Measurements from ENCODE around the gene RGMA. TPM values are rescaled to one million over a fixed set of nuclear protein-coding genes. Genes with fewer than 3 reads are reported as not detected.

The RGMA gene, protein sequence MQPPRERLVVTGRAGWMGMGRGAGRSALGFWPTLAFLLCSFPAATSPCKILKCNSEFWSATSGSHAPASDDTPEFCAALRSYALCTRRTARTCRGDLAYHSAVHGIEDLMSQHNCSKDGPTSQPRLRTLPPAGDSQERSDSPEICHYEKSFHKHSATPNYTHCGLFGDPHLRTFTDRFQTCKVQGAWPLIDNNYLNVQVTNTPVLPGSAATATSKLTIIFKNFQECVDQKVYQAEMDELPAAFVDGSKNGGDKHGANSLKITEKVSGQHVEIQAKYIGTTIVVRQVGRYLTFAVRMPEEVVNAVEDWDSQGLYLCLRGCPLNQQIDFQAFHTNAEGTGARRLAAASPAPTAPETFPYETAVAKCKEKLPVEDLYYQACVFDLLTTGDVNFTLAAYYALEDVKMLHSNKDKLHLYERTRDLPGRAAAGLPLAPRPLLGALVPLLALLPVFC
- total RNA-seq, result under 1 TPM; 0.12 to 0.21 TPM

DNA sequence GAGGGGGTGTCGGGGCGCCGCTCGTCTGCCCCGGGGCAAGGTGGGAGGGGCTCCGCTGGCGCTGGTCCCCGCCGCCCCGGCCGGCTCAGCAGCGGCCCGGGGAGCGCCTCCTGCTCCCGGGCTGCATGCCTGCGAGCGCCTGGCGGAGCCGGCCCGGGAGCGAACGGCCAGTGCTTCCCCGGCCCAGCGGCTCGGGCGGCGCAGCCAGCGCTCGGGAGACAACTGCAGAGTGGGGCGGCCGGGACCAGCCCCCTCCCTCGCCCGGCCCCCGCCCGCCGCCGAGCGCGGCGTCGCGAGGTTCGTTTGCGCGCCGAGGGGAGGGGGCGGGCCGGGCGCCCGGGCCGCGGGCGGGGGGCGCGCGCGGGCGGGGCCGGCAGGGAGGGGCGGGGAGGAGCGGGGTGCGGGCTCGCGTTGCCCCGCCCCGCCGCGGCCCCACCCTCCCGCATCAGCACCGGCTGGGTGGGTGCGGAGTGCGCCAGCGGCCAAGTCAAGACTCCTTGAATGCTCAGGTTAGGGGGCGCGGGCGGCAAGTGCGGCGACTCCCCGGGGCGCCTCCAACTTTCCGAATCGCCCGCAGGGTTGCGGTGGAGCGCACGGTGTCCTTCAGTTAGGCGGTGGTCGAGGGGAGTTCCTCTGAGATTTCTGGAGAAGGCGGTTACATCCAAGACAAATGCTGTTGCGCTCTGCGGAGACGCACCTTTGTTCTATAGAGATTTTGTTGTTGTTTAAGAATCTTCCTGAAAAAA lies at the start of gene RGMA:
TSS of gene RGMA (minus strand) at position 231 of the 746 bp plus-strand sequence. CDS start 279 bp downstream, outside the sequence.
- Mint-ChIP-seq H3K27me3 (peaks cover 51% of the 10 kb centered on the region), H3K9me3 (no peaks in the 10 kb centered on the region), H3K4me3 (peak within 1 kb of the TSS; percentile 67), H3K36me3 (no peaks in the 10 kb centered on the region), H3K4me1 (ENCODE audit: low read depth) (peaks cover 12% of the 10 kb centered on the region), H3K27ac (no peak within 1 kb of the TSS)
- ChIA-PET CTCF (interaction anchor here (0.6 to 2.5 kb wide), 20 partner anchors 13 to 1490 kb away, joined by 3 to 29 read pairs (median 6); no protein-coding TSS in a partner anchor), POLR2A (interaction anchor here (1.2 kb wide), 1 partner anchor 78 kb away, joined by 3 read pairs; no protein-coding TSS in a partner anchor)
- intact Hi-C loops (cut with micrococcal nuclease), result loop anchor here (5.0 to 10.0 kb wide), 3 partner anchors 57 to 246 kb away; no protein-coding TSS in a partner anchor
- peak; percentile 14 for DNase-seq

DNA sequence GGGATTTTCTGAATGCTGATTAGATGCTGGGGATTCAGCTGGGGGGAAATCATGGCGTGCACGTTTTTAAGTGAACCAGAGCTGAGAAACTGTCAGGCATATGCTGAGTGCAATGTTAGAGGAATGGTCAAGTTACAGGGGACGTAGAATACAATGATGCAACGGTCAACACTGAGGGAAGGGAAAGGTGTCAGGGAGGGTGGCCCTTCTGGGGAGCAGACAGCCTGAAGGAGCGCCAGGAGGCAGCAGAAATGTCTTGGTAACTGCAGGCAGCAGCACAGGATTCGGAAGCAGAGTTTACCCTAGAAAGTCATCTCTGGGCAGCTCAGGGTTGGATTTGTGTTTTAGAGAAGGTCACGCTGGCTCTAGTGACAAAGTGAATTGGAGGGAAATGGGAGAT lies 47.6 kb upstream of the RGMA start:
- intact Hi-C loops (cut with micrococcal nuclease), result no loop called here
- no peaks in the 10 kb centered on the region for H3K36me3 Mint-ChIP-seq
- peaks cover 11% of the 10 kb centered on the region for H3K4me1 Mint-ChIP-seq (ENCODE audit: low read depth)
- no peaks in the 10 kb centered on the region for H3K27me3 Mint-ChIP-seq
- H3K9me3 Mint-ChIP-seq, result no peaks in the 10 kb centered on the region
- ChIA-PET POLR2A (no interaction called here), CTCF (interaction anchor here (1.2 kb wide), 1 partner anchor 49 kb away, joined by 3 read pairs; no protein-coding TSS in a partner anchor)
- no peak for DNase-seq
- H3K4me3 Mint-ChIP-seq, result no peak overlapping the region
- no peak overlapping the region for H3K27ac Mint-ChIP-seq

DNA sequence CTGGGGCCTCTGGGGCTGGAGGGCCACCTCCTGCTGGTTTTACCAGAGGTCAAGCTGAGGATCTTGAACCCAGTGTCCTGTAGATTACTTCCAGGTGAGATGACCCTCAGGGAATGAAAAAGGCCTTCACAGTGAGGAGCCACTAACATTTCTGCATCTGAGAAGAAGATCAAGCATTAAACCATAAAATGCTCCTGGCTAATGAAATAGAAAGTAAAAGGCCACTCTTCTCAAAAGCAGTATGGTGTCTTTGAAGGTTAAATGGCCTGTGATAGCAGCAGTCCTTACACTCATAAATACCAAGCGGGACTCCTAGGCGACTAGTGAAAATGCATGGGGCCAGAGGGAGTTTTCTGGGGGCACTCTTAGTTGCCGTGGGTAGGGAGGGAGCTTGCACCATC lies 47.0 kb upstream of the RGMA start:
- Mint-ChIP-seq H3K4me1 (ENCODE audit: low read depth) (peaks cover 7% of the 10 kb centered on the region), H3K4me3 (no peak overlapping the region), H3K27me3 (no peaks in the 10 kb centered on the region), H3K27ac (no peak overlapping the region), H3K9me3 (no peaks in the 10 kb centered on the region), H3K36me3 (no peaks in the 10 kb centered on the region)
- no peak for DNase-seq
- intact Hi-C loops (cut with micrococcal nuclease), result no loop called here
- POLR2A ChIA-PET, result no interaction called here
- CTCF ChIA-PET, result no interaction called here

DNA sequence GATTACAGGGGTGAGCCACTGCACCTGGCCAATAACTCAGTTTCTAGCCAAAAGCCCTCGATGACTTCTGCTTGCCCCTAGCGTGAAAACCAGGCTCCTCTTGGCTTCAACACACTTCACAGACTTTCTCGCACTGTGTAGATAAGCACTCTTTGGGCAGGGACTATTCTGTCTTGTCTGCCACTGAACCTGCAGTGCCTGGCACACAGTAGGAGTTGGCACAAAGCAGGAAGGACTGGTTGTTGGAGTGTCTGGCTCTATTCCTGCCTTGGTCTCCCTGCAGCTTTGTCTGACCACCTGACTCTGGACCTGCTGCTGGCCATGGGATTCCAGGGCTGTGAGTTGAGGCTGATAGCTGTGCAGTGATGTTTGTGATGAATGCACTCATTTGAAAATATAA lies 46.4 kb upstream of the RGMA start:
- no peaks in the 10 kb centered on the region for H3K27me3 Mint-ChIP-seq
- intact Hi-C loops (cut with micrococcal nuclease), result no loop called here
- no peak overlapping the region for H3K4me3 Mint-ChIP-seq
- no peak for DNase-seq
- H3K36me3 Mint-ChIP-seq, result no peaks in the 10 kb centered on the region
- H3K9me3 Mint-ChIP-seq, result no peaks in the 10 kb centered on the region
- ChIA-PET POLR2A (no interaction called here), CTCF (no interaction called here)
- H3K27ac Mint-ChIP-seq, result no peak overlapping the region
- H3K4me1 Mint-ChIP-seq (ENCODE audit: low read depth), result peaks cover 1% of the 10 kb centered on the region

DNA sequence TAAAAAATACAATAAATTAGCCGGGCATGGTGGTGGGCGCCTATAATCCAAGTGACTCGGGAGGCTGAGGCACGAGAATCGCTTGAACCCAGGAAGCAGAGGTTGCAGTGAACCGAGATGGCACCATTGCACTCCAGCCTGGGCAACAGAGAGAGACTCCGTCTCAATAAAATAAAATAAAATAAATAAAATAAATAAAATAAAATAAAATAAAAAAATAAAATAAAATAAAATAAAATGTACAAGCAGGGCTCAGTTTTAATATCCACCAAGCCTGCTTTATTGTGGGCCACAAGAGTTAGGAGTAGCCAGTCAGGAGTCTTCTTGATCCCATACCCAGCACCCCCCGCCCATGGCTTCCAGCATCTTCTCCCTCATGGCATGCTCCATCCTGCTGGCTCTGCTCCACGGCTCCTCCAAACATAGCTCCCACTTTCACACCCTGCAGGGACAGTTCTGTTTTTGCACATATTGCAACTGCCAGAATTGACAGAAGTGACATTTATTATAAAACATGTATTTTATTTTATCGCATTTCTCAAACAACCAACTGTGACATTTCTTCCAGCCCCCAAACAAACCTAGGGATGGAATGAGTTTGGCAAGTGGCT lies 42.6 kb upstream of the RGMA start:
- ChIA-PET CTCF (no interaction called here), POLR2A (no interaction called here)
- H3K27ac Mint-ChIP-seq, result no peak overlapping the region
- no peak overlapping the region for H3K4me3 Mint-ChIP-seq
- no peaks in the 10 kb centered on the region for H3K4me1 Mint-ChIP-seq (ENCODE audit: low read depth)
- no peak for DNase-seq
- intact Hi-C loops (cut with micrococcal nuclease), result no loop called here
- no peaks in the 10 kb centered on the region for H3K9me3 Mint-ChIP-seq
- H3K36me3 Mint-ChIP-seq, result no peaks in the 10 kb centered on the region
- H3K27me3 Mint-ChIP-seq, result no peaks in the 10 kb centered on the region

DNA sequence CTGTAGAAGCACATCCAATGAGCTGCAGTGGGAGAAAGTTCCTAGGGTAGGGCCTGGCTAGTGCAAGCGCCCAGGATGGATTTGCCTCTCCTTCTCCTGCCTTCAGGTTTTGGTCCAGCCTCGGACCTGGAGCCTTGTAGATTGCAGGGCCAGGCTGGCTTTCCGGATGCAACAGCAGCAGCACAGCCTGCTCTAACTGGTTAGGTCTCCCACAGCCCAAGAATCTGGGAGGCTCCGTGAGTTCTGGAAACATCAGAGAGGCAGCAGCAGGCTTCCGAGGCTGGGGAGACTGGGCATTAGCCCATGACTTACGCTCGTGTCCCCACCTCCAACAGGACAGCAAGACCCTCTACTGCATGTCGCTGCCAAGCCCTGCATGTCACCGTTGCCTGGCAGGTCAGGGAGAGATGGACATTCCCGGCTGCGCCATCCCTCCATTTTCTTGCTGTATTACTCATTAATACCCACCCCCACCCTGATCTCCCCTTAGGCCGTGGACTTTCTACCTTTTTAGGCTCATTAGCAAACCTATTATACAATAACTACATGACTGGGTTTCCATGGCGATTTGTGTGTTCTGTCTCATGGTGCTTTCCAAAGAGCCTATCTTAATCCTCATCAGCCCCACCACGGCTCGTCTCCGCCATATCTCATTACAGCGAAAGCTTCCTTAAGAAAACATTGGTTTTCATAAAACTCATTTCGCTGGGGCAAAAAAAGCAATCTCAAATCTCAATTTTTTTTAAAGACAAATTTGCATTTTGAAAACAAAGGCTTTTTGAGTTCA lies 40.9 kb upstream of the RGMA start:
- CTCF ChIA-PET, result no interaction called here

DNA sequence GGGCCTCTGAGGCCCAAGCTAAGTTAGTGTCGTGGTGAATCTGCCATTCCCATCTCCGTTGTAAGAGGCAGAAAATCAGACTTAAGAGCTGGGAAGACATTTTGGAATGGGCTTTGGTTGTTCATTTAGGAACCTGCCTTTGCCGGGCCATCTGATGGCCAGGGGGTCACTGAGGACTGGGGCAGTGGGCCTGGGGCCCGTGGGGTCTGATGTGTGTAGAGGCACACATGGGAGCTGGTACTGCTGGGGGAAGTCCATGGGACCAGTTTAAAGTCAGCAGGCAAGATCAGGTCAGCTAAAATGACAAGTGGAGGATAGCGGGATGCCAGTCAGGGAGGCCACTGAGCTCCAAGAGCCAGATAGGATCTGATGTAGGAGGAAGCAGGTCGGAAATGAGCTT lies 38.3 kb upstream of the RGMA start:
- DNase-seq, result no peak
- intact Hi-C loops (cut with micrococcal nuclease), result no loop called here
- Mint-ChIP-seq H3K27ac (no peak overlapping the region), H3K27me3 (no peaks in the 10 kb centered on the region), H3K4me3 (no peak overlapping the region), H3K4me1 (ENCODE audit: low read depth) (no peaks in the 10 kb centered on the region), H3K9me3 (no peaks in the 10 kb centered on the region), H3K36me3 (no peaks in the 10 kb centered on the region)
- ChIA-PET CTCF (no interaction called here), POLR2A (no interaction called here)

More for the DNA sequence above, 40.9 kb upstream of the RGMA start:
- no peaks in the 10 kb centered on the region for H3K9me3 Mint-ChIP-seq
- intact Hi-C loops (cut with micrococcal nuclease), result no loop called here
- no peaks in the 10 kb centered on the region for H3K36me3 Mint-ChIP-seq
- no peak overlapping the region for H3K27ac Mint-ChIP-seq
- H3K4me3 Mint-ChIP-seq, result no peak overlapping the region
- DNase-seq, result no peak
- no peaks in the 10 kb centered on the region for H3K27me3 Mint-ChIP-seq
- POLR2A ChIA-PET, result no interaction called here
- no peaks in the 10 kb centered on the region for H3K4me1 Mint-ChIP-seq (ENCODE audit: low read depth)

DNA sequence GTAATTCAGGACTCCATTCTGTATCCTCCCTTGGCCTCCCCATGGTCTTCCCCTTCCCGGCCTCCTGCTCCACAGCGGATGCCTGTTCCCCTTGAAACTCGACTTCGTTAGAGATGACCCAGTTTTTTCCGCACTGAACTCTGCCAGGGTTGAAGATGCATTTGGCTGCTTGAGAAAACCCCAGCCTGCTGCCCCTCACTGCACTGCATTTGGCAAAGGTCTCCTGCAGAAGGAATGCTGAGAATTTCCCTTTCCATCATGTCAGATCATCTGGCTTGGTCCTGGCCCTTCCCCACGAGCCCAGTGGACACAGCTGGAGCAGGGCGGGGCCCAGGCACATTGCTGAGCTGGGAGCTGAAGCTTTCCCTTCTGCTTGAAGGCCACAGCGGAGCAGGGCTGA lies 37.6 kb upstream of the RGMA start:
- H3K27ac Mint-ChIP-seq, result no peak overlapping the region
- POLR2A ChIA-PET, result no interaction called here
- H3K4me1 Mint-ChIP-seq (ENCODE audit: low read depth), result no peaks in the 10 kb centered on the region
- no peaks in the 10 kb centered on the region for H3K9me3 Mint-ChIP-seq
- CTCF ChIA-PET, result no interaction called here
- intact Hi-C loops (cut with micrococcal nuclease), result no loop called here
- no peak for DNase-seq
- H3K36me3 Mint-ChIP-seq, result no peaks in the 10 kb centered on the region
- no peak overlapping the region for H3K4me3 Mint-ChIP-seq
- no peaks in the 10 kb centered on the region for H3K27me3 Mint-ChIP-seq

DNA sequence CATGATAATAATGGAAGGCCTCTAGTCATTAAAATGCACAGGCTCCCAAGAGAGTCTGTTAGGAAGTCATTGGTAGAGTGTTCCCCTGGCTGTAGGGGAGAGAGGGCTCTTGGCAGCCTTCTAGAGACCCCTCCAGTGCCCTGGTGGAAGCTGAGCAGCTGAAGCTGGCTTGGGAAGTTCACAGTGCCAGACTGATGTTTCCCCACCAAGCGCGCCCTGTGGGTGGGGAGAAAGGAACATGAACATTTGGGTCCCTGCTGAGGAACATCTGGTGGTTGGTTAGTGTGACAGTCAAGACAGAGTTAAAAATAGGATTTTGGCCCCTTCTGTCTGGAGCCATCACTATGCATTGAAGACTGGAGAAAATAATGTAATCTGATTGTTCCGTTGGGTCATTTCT lies 37.1 kb upstream of the RGMA start:
- Mint-ChIP-seq H3K27me3 (no peaks in the 10 kb centered on the region), H3K4me3 (no peak overlapping the region), H3K36me3 (no peaks in the 10 kb centered on the region), H3K9me3 (no peaks in the 10 kb centered on the region), H3K27ac (no peak overlapping the region), H3K4me1 (ENCODE audit: low read depth) (no peaks in the 10 kb centered on the region)
- CTCF ChIA-PET, result no interaction called here
- DNase-seq, result no peak
- intact Hi-C loops (cut with micrococcal nuclease), result no loop called here
- POLR2A ChIA-PET, result no interaction called here

DNA sequence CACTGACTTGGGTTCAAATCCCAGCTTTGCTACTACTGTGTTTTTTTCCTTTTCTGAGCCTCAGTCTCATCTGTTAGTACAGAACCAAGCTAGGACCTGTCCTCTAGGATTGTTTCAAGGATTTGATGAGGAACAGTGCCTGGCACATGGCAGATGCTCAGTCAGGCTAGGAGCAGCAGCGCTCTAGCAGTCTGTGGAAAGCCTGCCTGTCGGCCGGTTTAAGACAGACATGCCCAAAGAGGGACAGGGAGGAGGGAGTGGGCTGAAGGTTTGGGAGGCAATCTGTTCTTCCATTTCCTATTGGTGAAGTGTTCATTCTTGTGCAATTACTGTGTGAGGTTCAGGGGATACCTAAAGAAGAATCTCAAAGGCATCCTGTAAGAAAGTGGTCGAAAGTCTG lies 35.1 kb upstream of the RGMA start:
- DNase-seq, result no peak
- intact Hi-C loops (cut with micrococcal nuclease), result no loop called here
- ChIA-PET CTCF (no interaction called here), POLR2A (no interaction called here)
- Mint-ChIP-seq H3K9me3 (no peaks in the 10 kb centered on the region), H3K27me3 (no peaks in the 10 kb centered on the region), H3K36me3 (no peaks in the 10 kb centered on the region), H3K27ac (no peak overlapping the region), H3K4me1 (ENCODE audit: low read depth) (peaks cover 3% of the 10 kb centered on the region), H3K4me3 (no peak overlapping the region)

DNA sequence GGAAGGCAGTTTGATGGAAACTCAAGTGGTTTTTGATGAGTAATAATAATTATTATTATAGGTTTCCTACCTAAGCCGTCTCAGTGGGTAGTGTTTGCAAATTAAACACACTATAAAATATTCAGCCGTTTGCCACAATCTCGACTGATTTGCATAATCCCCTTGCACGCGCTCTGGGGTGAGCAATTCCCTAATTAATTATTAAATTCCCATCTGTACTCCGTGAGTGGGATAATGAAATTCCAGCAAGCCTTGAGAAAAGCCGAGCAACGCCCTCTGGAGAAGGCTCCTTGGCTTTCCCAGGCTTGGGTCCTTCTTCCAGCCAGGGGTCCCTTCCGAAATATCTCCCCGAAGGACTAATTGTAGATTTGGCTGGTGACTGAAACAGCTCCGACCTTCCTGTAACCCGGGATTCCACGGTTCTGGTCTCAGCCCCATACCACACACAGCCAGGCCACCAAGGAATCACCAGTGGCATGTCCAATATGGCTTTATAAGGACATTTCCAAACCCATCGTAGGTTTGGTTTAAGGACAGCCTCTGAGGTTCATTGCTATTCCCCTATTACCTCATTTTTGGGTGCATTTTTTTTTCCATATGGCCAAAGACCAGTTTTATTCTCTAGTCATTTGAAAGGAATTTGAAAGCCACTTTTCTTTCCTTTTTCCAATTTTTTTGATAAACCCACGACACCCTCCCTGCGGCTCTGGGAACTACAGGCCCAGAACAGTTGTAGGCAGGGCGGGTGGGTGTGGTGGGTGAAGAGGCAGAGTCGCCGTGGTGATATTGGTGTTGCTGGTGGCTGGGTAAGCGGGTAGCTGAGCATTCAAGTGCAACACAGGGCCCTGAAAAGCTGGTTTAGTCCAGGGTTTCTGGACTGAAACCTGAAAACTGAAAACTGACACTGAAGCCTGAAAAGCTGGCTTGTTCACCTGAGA lies 33.2 kb upstream of the RGMA start:
- Mint-ChIP-seq H3K4me1 (ENCODE audit: low read depth) (peaks cover 7% of the 10 kb centered on the region), H3K9me3 (no peaks in the 10 kb centered on the region), H3K36me3 (no peaks in the 10 kb centered on the region), H3K27me3 (peaks cover 8% of the 10 kb centered on the region), H3K27ac (no peak overlapping the region), H3K4me3 (no peak overlapping the region)
- ChIA-PET POLR2A (no interaction called here), CTCF (interaction anchor here (0.7 to 1.1 kb wide), 2 partner anchors 109 to 326 kb away, joined by 3 read pairs; no protein-coding TSS in a partner anchor)
- no peak for DNase-seq
- intact Hi-C loops (cut with micrococcal nuclease), result no loop called here

Measured in activated CD4-positive, alpha-beta memory T cell treated with anti-CD3 and anti-CD28 coated beads for 36 hours (primary cell).